Esophagus (tissue), 2 donors: ENCODE measurements around the gene RUNDC3A. TPM values are rescaled to one million over a fixed set of nuclear protein-coding genes. Genes with fewer than 3 reads are reported as not detected.
A peak's percentile ranks its signal among the peaks of the same experiment; 100 is the strongest.

ENCODE experiments used
- H3K27ac ChIP-seq, 2 donors: one replicate each; pipeline ENCODE4 v1.5.1; 2013; ENCODE audit warnings: low read depth in 2 of 2, mild to moderate bottlenecking in 2 of 2, inconsistent platforms in 1 of 2, low read length in 1 of 2, moderate library complexity in 1 of 2
- H3K27me3 ChIP-seq, 2 donors: one replicate each; pipeline ENCODE4 v1.6.1; 2013; ENCODE audit warnings: low read length in 2 of 2, control low read depth in 1 of 2, mild to moderate bottlenecking in 1 of 2; ENCODE audit not compliant: insufficient read depth in 2 of 2, control insufficient read depth in 1 of 2
- H3K36me3 ChIP-seq, 2 donors: one replicate each; pipeline ENCODE4 v1.6.1; 2013; ENCODE audit warnings: low read length in 1 of 2; ENCODE audit not compliant: control insufficient read depth in 2 of 2, insufficient read depth in 2 of 2
- H3K4me1 ChIP-seq, 2 donors: one replicate each; pipeline ENCODE4 v1.6.1; 2013; ENCODE audit warnings: low read length in 1 of 2; ENCODE audit not compliant: control insufficient read depth in 2 of 2, insufficient read depth in 2 of 2
- H3K4me3 ChIP-seq, 2 donors: one replicate each; pipeline ENCODE4 v1.5.1; 2013; ENCODE audit warnings: low read length in 2 of 2, mild to moderate bottlenecking in 2 of 2, low read depth in 1 of 2, moderate library complexity in 1 of 2
- H3K9me3 ChIP-seq, 2 donors: one replicate each; pipeline ENCODE4 v1.6.1; 2013; ENCODE audit warnings: mild to moderate bottlenecking in 2 of 2, low read depth in 1 of 2, low read length in 1 of 2, moderate library complexity in 1 of 2; ENCODE audit not compliant: control insufficient read depth in 2 of 2, insufficient read depth in 1 of 2
- WGBS, 2 donors: extraction: QIAGEN DNeasy Blood & Tissue Kit; methylation state at CpG; one replicate each; pipeline ENCODE4 v1.1.7; 2013; 5-methylcytosine and 5-hydroxymethylcytosine counted together
- polyA plus RNA-seq, 2 donors: library from polyadenylated mRNA; stranded (reverse); fragments of 200-250 nt; gene quantifications; one replicate each; pipeline ENCODE4 v1.2.3, GENCODE V29; 2013
- donor health status: healthy with polysubstance abuse.
- donor health status: Bipolar disorder and iron deficiency.

RUNDC3A gene
- polyA plus RNA-seq, 2 donors, result 0.77 to 0.88 TPM

DNA sequence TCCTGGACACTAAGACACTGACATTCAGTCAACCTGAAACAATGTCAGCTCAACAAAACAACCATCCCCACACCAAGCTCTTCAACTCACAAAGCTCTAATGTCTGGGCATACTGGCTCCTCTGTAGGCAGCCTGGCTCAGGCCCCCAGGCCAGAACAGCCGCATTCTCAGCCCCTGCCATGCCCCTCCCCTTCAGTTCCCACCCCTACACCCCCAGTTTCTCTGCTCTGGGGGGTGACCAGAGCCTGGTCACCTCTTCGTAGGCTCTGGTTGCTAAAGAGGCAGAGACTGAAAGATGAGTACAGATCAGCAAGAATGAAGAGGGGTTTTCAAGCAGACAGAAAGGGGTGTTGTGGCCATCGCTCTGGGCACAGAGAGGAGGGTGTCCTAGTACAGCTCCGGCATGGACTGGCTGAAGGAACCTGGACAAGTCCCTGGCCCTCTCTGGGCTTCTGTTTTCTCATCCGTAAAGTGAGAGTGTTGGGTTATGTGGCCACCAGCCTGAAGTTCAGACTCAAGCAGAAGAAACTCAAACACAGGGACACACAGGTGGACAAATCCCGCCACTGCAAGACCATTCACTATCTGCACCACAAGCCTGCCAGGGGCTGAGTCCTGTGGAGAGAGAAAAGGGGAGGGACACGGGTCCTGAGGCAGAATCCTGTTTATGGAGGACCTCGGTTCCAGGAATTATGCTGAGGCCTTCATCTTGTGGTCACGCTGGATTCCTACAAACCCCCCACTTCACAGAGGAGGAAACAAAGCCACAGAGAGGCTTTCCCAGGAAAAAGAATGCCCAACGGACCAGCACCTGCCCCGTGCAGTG lies 39.5 kb upstream of the RUNDC3A start:
- H3K9me3 ChIP-seq, result no peaks in the 10 kb centered on the region
- H3K4me1 ChIP-seq, result no peaks in the 10 kb centered on the region
- H3K4me3 ChIP-seq, result no peak overlapping the region
- no peaks in the 10 kb centered on the region for H3K36me3 ChIP-seq
- 73% methylated on average over 11 of the region's 11 CpGs for WGBS, 2 donors
- H3K27me3 ChIP-seq, result no peaks in the 10 kb centered on the region
- H3K27ac ChIP-seq, result no peak overlapping the region

DNA sequence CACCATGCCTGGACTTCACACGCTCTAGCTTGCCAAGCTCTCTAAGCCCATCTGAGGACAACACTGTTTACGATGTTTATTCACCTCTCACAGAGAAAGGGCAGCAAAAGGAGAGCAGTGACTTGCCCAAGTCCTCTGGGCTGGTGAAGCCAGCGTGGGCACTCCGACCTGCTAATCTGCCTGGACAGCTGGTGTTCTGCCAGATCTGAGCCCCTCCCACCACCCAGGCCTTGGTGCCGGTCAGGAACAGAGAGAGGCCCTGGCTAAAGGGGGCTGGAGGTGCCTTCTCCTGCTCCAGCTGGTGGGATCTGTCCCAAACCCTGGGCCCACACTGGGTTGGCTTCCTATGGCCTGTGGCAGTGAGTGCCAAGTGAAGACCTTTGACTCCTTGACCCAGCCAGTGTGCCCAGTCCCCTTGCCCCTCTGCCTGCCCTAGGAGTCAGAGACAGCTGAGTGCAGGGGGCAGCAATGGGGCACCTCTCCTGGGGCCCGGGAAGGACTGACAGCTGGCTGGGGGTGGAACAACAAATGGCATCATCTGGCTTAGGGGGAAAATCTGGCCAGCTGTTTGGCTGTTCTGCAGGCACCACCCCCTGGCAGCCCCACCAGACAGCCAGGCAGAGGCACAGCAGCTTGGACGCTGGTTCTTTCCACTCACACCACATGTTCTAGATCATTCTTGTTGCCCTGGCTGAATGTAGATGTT lies 38.7 kb upstream of the RUNDC3A start:
- Histone ChIP-seq H3K27ac (no peak overlapping the region), H3K4me3 (no peak overlapping the region), H3K9me3 (no peaks in the 10 kb centered on the region), H3K4me1 (no peaks in the 10 kb centered on the region), H3K36me3 (no peaks in the 10 kb centered on the region), H3K27me3 (no peaks in the 10 kb centered on the region)
- WGBS, 2 donors, result 60 to 66% methylated on average over 7 of the region's 7 CpGs

DNA sequence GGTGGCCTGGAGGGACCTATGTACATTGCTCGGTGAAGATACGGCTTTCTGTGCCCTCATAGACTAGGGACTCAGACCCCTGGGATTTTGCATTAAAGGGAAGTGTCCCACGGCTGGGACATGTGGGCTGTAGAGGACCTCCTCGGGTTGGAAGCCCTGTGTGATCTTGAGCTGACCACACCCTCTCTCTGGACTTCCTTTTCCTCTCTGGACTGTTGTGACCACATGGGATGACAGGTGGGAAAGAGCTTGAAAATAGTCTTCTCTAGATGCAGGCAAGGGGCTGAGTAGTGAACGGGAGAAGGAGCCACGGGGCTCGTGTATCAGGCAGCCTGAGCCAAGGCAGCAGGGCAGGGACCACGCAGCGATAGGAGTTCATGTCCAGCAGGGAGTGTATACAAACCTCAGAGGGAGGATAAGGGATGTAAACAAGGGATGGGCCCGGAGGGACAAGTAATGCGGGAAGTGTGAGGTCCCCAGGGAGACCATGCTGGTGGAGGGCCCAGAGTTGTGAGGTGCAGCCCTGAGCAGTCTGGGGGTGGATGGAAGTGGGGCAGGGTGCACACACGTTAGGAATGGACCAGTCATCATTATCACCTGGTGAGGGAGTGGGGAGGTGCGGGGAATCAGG lies 36.0 kb upstream of the RUNDC3A start:
- no peak overlapping the region for H3K4me3 ChIP-seq
- WGBS, 2 donors, result 54 to 58% methylated on average over 13 of the region's 13 CpGs
- no peaks in the 10 kb centered on the region for H3K36me3 ChIP-seq
- H3K27ac ChIP-seq, result no peak overlapping the region
- H3K4me1 ChIP-seq, result no peaks in the 10 kb centered on the region
- no peaks in the 10 kb centered on the region for H3K9me3 ChIP-seq
- no peaks in the 10 kb centered on the region for H3K27me3 ChIP-seq

DNA sequence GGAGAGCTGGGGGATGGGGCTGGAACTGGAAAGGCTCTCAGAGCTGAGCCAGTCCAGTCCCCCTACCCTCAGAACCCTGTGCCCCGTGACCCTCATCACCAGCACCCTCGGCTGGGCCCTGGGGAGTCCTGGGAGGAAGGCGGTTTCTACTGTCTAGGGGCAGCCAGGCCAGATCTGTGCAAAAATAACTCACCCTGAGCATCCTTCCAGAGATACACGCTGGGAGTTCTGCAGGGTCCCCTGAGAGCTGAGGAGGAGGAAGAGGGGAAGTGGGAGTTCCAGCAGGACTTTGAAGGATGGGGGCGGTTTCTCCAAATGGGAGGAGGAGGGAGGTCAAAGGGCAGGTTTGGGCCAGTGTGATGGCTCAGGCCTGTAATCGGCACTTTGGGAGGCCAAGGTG lies 35.4 kb upstream of the RUNDC3A start:
- H3K27ac ChIP-seq, result no peak overlapping the region
- H3K4me3 ChIP-seq, result no peak overlapping the region
- no peaks in the 10 kb centered on the region for H3K27me3 ChIP-seq
- no peaks in the 10 kb centered on the region for H3K36me3 ChIP-seq
- WGBS, 2 donors, result 75 to 79% methylated on average over 6 of the region's 6 CpGs
- no peaks in the 10 kb centered on the region for H3K9me3 ChIP-seq
- H3K4me1 ChIP-seq, result no peaks in the 10 kb centered on the region

DNA sequence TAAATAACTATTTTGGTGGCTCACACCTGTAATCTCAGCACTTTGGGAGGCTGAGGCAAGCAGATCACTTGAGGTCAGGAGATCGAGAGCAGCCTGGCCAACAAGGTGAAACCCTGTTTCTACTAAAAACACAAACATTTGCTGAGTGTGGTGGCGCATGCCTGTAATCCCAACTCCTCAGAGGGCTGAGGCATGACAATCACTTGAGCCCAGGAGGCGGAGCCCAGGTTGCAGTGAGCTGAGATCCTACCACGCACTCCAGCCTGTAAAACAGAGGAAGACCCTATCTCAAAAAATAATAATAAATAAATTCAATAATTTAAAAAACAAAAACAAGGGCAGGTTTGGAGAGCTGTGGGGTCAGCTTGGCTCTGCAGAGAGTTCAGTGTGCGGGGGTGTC lies 34.8 kb upstream of the RUNDC3A start:
- H3K36me3 ChIP-seq, result no peaks in the 10 kb centered on the region
- no peaks in the 10 kb centered on the region for H3K27me3 ChIP-seq
- no peaks in the 10 kb centered on the region for H3K9me3 ChIP-seq
- WGBS, 2 donors, result 88 to 89% methylated on average over 5 of the region's 5 CpGs
- no peak overlapping the region for H3K4me3 ChIP-seq
- no peak overlapping the region for H3K27ac ChIP-seq
- no peaks in the 10 kb centered on the region for H3K4me1 ChIP-seq

DNA sequence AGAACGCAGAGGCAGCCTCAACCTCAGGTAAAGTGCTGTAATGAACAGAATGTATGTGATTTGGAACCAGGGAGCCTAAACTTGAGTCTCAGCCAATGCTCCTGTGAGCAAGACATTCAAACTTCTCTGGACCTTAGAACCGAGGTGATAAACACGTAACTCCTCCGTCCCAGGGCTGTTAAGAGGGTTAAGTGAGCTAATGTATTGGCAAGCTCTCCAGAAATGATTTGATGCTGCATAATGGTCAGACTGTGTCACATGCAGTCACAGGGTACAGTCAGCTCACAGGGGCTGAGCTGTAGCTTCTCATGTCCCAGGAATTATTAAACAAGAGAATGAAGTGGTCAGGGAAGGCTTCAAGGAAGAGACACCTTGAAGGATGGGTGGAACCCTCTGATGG lies 30.4 kb upstream of the RUNDC3A start:
- WGBS, 2 donors, result 77 to 85% methylated on average over 4 of the region's 4 CpGs
- Histone ChIP-seq H3K4me3 (no peak overlapping the region), H3K27me3 (no peaks in the 10 kb centered on the region), H3K27ac (no peak overlapping the region), H3K9me3 (no peaks in the 10 kb centered on the region), H3K4me1 (peaks cover 3 to 6% of the 10 kb centered on the region in 2 donors), H3K36me3 (no peaks in the 10 kb centered on the region)

DNA sequence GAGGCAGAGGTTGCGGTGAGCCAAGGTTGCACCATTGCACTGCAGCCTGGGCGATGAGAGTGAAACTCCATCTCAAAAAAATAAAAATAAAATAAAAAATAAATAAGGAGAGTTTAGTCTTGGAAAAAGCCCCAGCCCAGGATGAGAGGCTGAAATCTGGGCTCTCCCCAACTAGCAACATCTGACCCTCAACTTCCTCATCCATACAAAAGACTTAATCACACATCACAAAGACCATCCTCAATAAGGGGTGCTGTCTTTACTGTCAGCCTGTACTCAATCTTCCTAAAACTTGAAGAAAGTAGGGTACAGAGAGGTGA lies 29.1 kb upstream of the RUNDC3A start:
- H3K27ac ChIP-seq, result no peak overlapping the region

DNA sequence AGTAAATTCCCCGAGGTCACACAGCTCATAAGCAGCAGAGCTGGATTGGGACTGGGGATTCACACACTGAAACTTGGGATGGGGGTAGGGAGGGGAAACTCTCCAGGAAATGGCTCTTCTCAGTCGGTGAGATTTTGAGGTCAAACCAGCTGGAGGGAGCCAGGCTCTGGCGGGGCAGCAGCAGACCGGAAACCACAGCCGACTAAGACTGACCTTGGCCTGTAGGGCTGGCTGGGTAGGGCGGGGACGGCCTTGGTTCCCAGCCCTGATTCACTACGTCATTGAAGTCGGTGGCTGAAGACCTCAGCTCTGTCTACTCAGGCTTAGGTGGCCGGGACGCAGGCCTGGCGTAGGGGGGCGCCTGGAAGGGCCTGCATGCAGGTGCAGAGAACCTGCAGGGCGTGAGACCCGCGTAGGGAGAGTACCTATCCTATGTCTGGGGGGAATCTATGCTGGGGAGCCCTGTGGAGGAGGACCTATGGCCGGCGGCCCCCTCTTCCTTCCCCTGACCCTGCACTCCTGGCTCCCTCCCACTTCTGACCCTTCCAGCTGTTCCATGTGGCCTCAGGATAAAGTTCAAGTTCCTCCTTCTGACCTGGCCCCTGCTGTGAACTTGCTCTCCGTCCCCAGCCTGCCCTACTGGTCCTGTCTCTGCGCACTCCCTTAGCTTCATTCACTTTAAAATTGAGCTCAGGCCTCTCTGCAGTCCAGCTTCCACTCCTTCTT lies 28.6 kb upstream of the RUNDC3A start:
- WGBS, 2 donors, result 33 to 46% methylated on average over 20 of the region's 20 CpGs
- no peaks in the 10 kb centered on the region for H3K36me3 ChIP-seq
- peaks cover 3 to 6% of the 10 kb centered on the region in 2 donors for H3K4me1 ChIP-seq
- no peaks in the 10 kb centered on the region for H3K27me3 ChIP-seq
- H3K27ac ChIP-seq, result peak overlapping the region; percentile 16 to 47
- H3K4me3 ChIP-seq, result no peak overlapping the region
- no peaks in the 10 kb centered on the region for H3K9me3 ChIP-seq

More for the DNA sequence above, 29.1 kb upstream of the RUNDC3A start:
- Histone ChIP-seq H3K36me3 (no peaks in the 10 kb centered on the region), H3K4me1 (peaks cover 3 to 6% of the 10 kb centered on the region in 2 donors), H3K27me3 (no peaks in the 10 kb centered on the region), H3K4me3 (no peak overlapping the region), H3K9me3 (no peaks in the 10 kb centered on the region)
- WGBS, 2 donors, result 89 to 93% methylated on average over 2 of the region's 2 CpGs

DNA sequence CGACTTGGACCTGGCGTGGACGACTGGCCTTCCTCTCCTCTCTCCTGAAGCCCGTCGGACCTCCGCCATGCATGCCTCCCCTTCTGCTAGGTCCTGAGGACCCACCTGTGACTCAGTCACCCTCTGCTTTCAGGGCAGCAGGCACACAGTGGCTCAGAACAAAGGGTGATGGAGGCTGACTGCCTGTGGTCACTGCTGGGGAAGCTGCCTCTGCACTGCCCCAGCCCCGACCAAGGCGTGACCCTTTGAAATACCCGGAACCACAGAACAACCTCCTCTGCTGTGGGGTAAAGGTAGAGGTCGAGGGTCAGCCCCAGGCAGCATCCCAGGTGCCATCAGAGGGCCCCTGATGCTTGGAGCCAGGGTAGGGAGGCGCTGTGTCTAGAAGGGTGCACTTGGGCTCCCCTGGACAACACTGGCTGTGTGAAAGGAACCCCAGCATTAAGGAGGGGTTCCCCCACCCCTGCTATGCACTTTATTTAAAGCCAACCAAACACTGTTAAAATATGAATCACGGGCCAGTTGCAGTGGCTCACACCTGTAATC lies 27.9 kb upstream of the RUNDC3A start:
- Histone ChIP-seq H3K9me3 (no peaks in the 10 kb centered on the region), H3K36me3 (no peaks in the 10 kb centered on the region), H3K27me3 (no peaks in the 10 kb centered on the region), H3K27ac (no peak overlapping the region), H3K4me1 (peaks cover 3 to 6% of the 10 kb centered on the region in 2 donors), H3K4me3 (no peak overlapping the region)
- 79 to 81% methylated on average over 12 of the region's 12 CpGs for WGBS, 2 donors
